Measurements from ENCODE around the gene ABHD17B.

The ABHD17B gene

GRCh38 chr9:71819115-71819739, 91.8 kb downstream of the ABHD17B start:
- peak; percentile 35 for DNase-seq (ENCODE audit: low spot score)

- no peak for DNase-seq (ENCODE audit: low spot score)
Observed at GRCh38 chr9:71816916-71817451, 94.0 kb downstream of the ABHD17B start.
